HepG2 (cell line): ENCODE data around the gene LRP5. TPM values are rescaled to one million over a fixed set of nuclear protein-coding genes. Genes with fewer than 3 reads are reported as not detected.

Experiments
- AGO1 ChIP-seq: fragments of 200-400 bp; formaldehyde crosslinking; IDR thresholded peaks from 2 replicates; pipeline ENCODE4 v1.6.1; 2017; ENCODE audit warnings: mild to moderate bottlenecking, low read depth, low read length, moderate library complexity; ENCODE audit not compliant: poor library complexity, severe bottlenecking
- CERS6 ChIP-seq: sonication (generic); formaldehyde crosslinking; IDR thresholded peaks from 2 replicates; pipeline ENCODE4 v1.5.0; 2020; ENCODE audit warnings: missing genetic modification reagents
- FOSL2 ChIP-seq: sonication (generic); formaldehyde crosslinking; IDR thresholded peaks from 2 replicates; pipeline ENCODE4 v1.4.0; 2020; ENCODE audit warnings: missing genetic modification reagents
- HIC2 ChIP-seq: sonication (generic); formaldehyde crosslinking; IDR thresholded peaks from 2 replicates; pipeline ENCODE4 v1.9.0; 2022; ENCODE audit warnings: low read depth, missing genetic modification reagents
- HOMEZ ChIP-seq: IDR thresholded peaks from 2 replicates; pipeline ENCODE4 v1.6.1; 2016; ENCODE audit warnings: low read depth
- KLF12 ChIP-seq: sonication (generic); formaldehyde crosslinking; IDR thresholded peaks from 2 replicates; pipeline ENCODE4 v1.4.0; 2020; ENCODE audit warnings: missing genetic modification reagents, borderline replicate concordance
- MED13 ChIP-seq: sonication (generic); formaldehyde crosslinking; IDR thresholded peaks from 2 replicates; pipeline ENCODE4 v1.5.0; 2020; ENCODE audit warnings: missing genetic modification reagents
- MYC ChIP-seq: sonication (generic); formaldehyde crosslinking; IDR thresholded peaks from 2 replicates; pipeline ENCODE4 v1.9.0; 2021; ENCODE audit warnings: missing genetic modification reagents, borderline replicate concordance
- NKX3-1 ChIP-seq: sonication (generic); formaldehyde crosslinking; IDR thresholded peaks from 2 replicates; pipeline ENCODE4 v1.5.0; 2020; ENCODE audit warnings: missing genetic modification reagents
- PATZ1 ChIP-seq: sonication (generic); formaldehyde crosslinking; IDR thresholded peaks from 2 replicates; pipeline ENCODE4 v1.4.0; 2020; ENCODE audit warnings: missing genetic modification reagents
- POLR2A ChIP-seq, 2 experiments: IDR thresholded peaks; 2 replicates each; pipeline ENCODE4 v1.6.1; 2011; ENCODE audit warnings: low read depth in 2 of 2, low read length in 2 of 2, mild to moderate bottlenecking in 1 of 2, moderate library complexity in 1 of 2; ENCODE audit not compliant: insufficient read depth in 1 of 2
- SRY ChIP-seq: sonication (generic); formaldehyde crosslinking; IDR thresholded peaks from 2 replicates; pipeline ENCODE4 v1.8.0; 2022; ENCODE audit warnings: mild to moderate bottlenecking, missing genetic modification reagents
- STAT5B ChIP-seq: sonication (generic); formaldehyde crosslinking; IDR thresholded peaks from 2 replicates; pipeline ENCODE4 v1.4.0; 2020; ENCODE audit warnings: missing genetic modification reagents
- ZKSCAN1 ChIP-seq: fragments of 150-350 bp; IDR thresholded peaks from 2 replicates; pipeline ENCODE4 v1.6.1; 2014; ENCODE audit warnings: low read length
- ZNF232 ChIP-seq: sonication (generic); formaldehyde crosslinking; IDR thresholded peaks from 2 replicates; pipeline ENCODE4 v1.4.0; 2020; ENCODE audit warnings: missing genetic modification reagents, borderline replicate concordance
- ZNF256 ChIP-seq: sonication (generic); formaldehyde crosslinking; conservative IDR thresholded peaks from 2 replicates; pipeline ENCODE4 v1.4.0; 2020; ENCODE audit warnings: missing genetic modification reagents
- ZNF317 ChIP-seq: sonication (generic); formaldehyde crosslinking; IDR thresholded peaks from 2 replicates; pipeline ENCODE4 v1.5.0; 2020; ENCODE audit warnings: mild to moderate bottlenecking, missing genetic modification reagents
- ZNF333 ChIP-seq: sonication (generic); formaldehyde crosslinking; IDR thresholded peaks from 2 replicates; pipeline ENCODE4 v1.4.0; 2020; ENCODE audit warnings: mild to moderate bottlenecking, missing genetic modification reagents, borderline replicate concordance
- ZNF350 ChIP-seq: sonication (generic); formaldehyde crosslinking; IDR thresholded peaks from 2 replicates; pipeline ENCODE4 v1.4.0; 2020; ENCODE audit warnings: mild to moderate bottlenecking, low read depth, missing genetic modification reagents, borderline replicate concordance
- ZNF510 ChIP-seq: sonication (generic); formaldehyde crosslinking; IDR thresholded peaks from 2 replicates; pipeline ENCODE4 v1.4.0; 2020; ENCODE audit warnings: low read depth, mild to moderate bottlenecking, missing genetic modification reagents
- ZNF546 ChIP-seq: sonication (generic); formaldehyde crosslinking; conservative IDR thresholded peaks from 2 replicates; pipeline ENCODE4 v1.8.1; 2023; ENCODE audit warnings: mild to moderate bottlenecking, missing genetic modification reagents
- ZNF605 ChIP-seq: sonication (generic); formaldehyde crosslinking; IDR thresholded peaks from 2 replicates; pipeline ENCODE4 v1.8.0; 2022; ENCODE audit warnings: mild to moderate bottlenecking, missing genetic modification reagents
- ZXDC ChIP-seq: sonication (generic); formaldehyde crosslinking; IDR thresholded peaks from 2 replicates; pipeline ENCODE4 v1.5.0; 2020; ENCODE audit warnings: mild to moderate bottlenecking, missing genetic modification reagents
- polyA plus RNA-seq, 8 experiments: library from polyadenylated mRNA; depleted of rRNA in 3 of 8; stranded (reverse) in 7 of 8; unstranded in 1 of 8; fragments of >200 nt; fragmentation: Illumina TruSeq in 4 of 8; extraction: Trizol in 4 of 8; gene quantifications; 2 replicates each; pipeline versions ENCODE4 v1.2.1 to v1.2.3, GENCODE V29; 2011 to 2016; ENCODE audit warnings: low read depth in 4 of 8, missing spikeins in 1 of 8, mixed read lengths in 1 of 8; ENCODE audit not compliant: insufficient read depth in 1 of 8
- total RNA-seq, 5 experiments: library from RNA; depleted of rRNA; stranded (reverse); fragments of >200 nt; fragmentation: Illumina TruSeq; extraction: Trizol; gene quantifications; 2 replicates each; pipeline ENCODE4 v1.2.3, GENCODE V29; 2016; ENCODE audit warnings: low read depth in 1 of 5

The LRP5 gene
- total and polyA plus RNA-seq, 2 of the 13 experiments (the other 11 are each of a cell fraction or from before 2014, with no cell fraction given), result 40.4 to 64.0 TPM

GRCh38 chr11:68383976-68384501 is 71.6 kb downstream of the LRP5 start (continued):
- TF ChIP-seq PATZ1 (CRISPR knock-in tag), result no peak
- TF ChIP-seq HOMEZ (CRISPR knock-in tag), result no peak
- no peak for TF ChIP-seq ZKSCAN1
- TF ChIP-seq ZNF350 (CRISPR knock-in tag), result peak; percentile 23; the same call in 1 of the 2 replicates
- 0 out of 2 replicates have a peak, but pooled peaks have one; percentile 5 for TF ChIP-seq FOSL2 (CRISPR knock-in tag)
- no peak for TF ChIP-seq ZNF510
- no peak for TF ChIP-seq KLF12 (CRISPR knock-in tag)
- TF ChIP-seq HIC2, result no peak
- no peak for TF ChIP-seq NKX3-1 (CRISPR knock-in tag)
- no peak for TF ChIP-seq SRY
- no peak for TF ChIP-seq ZXDC
- TF ChIP-seq MED13, result no peak
- TF ChIP-seq POLR2A (IDR thresholded peaks at IDR 0.05; ENCODE audit: insufficient read depth in 1 of 2, low read depth in 2 of 2, low read length in 2 of 2), result 0 out of 4 replicates have a peak, but pooled peaks of 1 of the 2 experiments have one; percentile 12
- TF ChIP-seq ZNF232, result no peak
- no peak for TF ChIP-seq ZNF546 (CRISPR knock-in tag)
- TF ChIP-seq ZNF256, result no peak
- TF ChIP-seq ZNF605 (CRISPR knock-in tag), result no peak
- no peak for TF ChIP-seq CERS6 (CRISPR knock-in tag)
- no peak for TF ChIP-seq STAT5B
- no peak for TF ChIP-seq AGO1
- TF ChIP-seq ZNF317 (CRISPR knock-in tag), result no peak
- TF ChIP-seq MYC (CRISPR knock-in tag), result no peak
- no peak for TF ChIP-seq ZNF333 (CRISPR knock-in tag)
